HG02943 (cell line): Measurements from ENCODE around the gene KLHL42.
"Not testable (repeated sequence)": the region's sequence is repeated elsewhere in the genome, so short reads cannot be mapped to it uniquely, and the experiment has no call there.

Experiments
- ATAC-seq: cut with Tn5 transposase; IDR thresholded peaks from one replicate; pipeline ENCODE4 v1.9.1; 2021; ENCODE audit warnings: mild to moderate bottlenecking, low read depth, moderate library complexity; ENCODE audit not compliant: unreplicated experiment

Gene KLHL42, protein sequence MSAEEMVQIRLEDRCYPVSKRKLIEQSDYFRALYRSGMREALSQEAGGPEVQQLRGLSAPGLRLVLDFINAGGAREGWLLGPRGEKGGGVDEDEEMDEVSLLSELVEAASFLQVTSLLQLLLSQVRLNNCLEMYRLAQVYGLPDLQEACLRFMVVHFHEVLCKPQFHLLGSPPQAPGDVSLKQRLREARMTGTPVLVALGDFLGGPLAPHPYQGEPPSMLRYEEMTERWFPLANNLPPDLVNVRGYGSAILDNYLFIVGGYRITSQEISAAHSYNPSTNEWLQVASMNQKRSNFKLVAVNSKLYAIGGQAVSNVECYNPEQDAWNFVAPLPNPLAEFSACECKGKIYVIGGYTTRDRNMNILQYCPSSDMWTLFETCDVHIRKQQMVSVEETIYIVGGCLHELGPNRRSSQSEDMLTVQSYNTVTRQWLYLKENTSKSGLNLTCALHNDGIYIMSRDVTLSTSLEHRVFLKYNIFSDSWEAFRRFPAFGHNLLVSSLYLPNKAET

DNA sequence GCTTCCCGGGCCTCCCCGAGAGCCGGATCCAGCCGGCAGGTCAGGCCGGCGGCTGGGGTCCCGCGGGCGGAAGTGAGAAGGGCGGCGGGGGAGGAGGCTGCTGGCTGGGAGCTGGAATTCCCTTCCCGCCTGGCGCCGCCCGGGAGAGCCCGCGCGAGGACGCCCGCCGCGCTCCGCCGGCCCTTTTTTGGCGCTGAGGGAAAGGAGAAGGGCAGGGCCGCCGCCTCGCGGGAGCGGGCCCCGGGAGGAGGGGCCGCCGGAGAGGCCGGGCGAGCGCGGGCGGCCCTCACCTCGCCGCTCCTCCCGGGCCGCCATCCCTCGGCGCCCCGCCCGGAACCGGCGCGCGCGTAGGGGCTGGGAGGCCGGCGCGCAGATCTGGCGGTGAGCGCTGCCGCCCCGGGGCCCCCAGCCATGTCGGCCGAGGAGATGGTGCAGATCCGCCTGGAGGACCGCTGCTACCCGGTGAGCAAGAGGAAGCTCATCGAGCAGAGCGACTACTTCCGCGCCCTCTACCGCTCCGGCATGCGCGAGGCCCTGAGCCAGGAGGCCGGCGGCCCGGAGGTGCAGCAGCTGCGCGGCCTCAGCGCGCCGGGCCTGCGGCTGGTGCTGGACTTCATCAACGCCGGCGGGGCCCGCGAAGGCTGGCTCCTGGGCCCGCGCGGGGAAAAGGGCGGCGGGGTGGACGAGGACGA lies at the start of gene KLHL42, which contains the start of gene MANSC4:
TSS of gene KLHL42 (plus strand) at position 314 of the 692 bp plus-strand sequence. CDS start at position 412, 98 bp downstream.
TSS of gene MANSC4 (minus strand) at position 317 of the 692 bp plus-strand sequence. CDS start 8,960 bp downstream, outside the sequence.
- ATAC-seq = peak; percentile 79

DNA sequence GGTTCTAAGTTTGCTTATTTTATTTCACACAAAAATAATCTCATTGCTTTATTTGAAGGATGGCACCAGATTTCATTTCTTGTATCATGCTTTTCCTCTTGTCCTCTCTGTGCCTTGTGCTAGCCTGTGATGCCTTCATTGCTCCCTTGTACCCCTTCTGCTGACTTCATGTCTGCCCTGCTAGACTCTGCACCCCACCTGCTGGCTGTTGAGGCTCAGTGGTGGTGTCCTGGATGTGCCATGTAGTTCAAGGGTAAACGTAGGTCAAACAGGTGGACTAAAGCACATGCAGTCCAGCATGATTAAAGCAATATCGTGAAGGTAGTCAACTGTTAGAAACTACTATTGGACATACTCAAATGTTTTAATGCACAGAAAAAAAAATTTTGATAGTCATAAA lies 47.8 kb upstream of the KLHL42 start:
- ATAC-seq = no peak

DNA sequence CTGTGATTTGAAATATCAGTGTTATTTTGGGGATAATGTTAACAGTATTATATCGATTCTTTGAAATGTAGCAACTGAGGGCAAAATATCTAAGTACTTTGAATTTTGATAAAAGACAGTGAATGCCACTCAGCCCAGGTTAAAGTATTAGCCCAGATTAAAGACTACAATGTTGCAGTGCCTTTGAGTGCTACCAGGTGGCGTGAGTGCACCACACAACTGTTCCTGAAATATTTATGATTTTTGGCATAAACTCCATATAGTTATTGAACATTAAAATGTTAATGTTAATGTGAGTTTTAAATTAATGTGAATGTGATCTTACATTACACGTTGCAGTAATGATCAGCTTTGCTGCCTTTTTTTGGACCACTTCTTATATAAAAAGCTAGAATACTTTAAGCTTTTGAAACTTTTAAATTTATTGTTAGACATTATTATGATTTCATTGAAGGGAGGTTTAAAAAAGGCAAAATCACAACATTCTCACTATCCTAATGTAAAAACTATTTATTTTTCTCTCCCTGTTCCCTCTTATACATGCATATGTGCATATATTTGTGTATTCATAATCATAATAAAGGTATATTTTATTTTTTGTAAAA lies 46.9 kb upstream of the KLHL42 start:
- ATAC-seq = no peak

DNA sequence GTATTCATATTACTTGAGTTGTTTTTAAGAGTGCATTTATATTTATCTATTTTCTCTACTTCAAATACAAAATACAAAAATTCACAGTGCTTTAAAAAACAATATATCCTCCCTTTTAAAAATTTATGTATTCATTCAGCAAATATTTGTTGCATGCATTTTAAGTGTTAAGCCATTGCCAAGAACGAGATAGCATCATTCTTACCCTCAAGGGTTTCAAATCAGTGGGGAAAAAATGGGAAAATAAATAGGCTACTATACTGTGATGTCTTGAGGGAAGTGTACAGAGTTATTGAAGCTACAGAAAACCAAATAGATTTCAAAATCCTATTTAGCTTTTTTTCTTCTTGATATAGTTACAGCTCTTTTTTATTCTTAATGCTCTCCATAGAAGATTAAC lies 46.2 kb upstream of the KLHL42 start:
- no peak for ATAC-seq

DNA sequence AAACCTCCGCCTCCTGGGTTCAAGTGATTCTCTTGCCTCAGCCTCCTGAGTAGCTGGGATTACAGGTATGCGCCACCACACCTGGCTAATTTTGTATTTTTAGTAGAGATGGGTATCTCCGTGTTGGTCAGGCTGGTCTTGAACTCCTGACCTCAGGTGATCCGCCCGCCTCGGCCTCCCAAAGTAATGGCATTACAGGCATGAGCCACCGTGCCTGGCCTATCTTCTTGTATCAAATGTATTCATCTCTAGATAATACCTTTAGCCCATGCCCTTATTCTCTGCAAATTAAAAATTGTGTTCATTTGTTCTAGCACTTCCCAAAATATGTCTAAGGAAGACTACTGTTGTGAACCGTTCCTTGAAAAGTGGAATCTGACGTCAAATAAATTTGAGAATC lies 45.7 kb upstream of the KLHL42 start:
- ATAC-seq = not testable (repeated sequence)

DNA sequence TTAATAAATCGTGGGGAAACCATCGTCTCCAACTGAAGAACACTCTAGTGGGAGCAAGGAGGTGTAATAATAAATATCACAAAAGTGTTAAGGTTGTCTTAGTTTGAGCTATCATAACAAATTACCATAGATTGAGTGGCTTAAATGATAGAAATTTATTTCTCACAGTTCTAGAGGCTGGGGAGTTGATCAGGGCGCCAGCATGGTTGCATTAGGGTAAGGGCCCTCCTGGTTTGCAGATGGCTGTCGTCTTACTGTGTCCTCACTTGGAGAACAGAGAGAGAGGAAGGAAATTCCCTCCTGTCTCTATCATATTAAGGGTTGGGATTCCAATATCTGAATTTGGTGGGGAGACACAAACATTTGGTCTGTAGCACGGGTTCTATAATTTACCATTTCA lies 36.4 kb upstream of the KLHL42 start:
- ATAC-seq = no peak

DNA sequence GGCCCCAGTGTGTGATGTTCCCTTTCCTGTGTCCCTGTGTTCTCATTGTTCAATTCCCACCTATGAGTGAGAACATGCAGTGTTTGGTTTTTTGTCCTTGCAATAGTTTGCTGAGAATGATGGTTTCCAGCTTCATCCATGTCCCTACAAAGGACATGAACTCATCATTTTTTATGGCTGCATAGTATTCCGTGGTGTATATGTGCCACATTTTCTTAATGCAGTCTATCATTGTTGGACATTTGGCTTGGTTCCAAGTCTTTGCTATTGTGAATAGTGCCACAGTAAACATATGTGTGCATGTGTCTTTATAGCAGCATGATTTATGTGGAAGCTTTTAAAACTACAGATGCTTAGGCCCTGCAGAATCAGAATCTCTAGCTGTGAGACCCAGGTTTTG lies 34.3 kb upstream of the KLHL42 start:
- not testable (repeated sequence) for ATAC-seq

DNA sequence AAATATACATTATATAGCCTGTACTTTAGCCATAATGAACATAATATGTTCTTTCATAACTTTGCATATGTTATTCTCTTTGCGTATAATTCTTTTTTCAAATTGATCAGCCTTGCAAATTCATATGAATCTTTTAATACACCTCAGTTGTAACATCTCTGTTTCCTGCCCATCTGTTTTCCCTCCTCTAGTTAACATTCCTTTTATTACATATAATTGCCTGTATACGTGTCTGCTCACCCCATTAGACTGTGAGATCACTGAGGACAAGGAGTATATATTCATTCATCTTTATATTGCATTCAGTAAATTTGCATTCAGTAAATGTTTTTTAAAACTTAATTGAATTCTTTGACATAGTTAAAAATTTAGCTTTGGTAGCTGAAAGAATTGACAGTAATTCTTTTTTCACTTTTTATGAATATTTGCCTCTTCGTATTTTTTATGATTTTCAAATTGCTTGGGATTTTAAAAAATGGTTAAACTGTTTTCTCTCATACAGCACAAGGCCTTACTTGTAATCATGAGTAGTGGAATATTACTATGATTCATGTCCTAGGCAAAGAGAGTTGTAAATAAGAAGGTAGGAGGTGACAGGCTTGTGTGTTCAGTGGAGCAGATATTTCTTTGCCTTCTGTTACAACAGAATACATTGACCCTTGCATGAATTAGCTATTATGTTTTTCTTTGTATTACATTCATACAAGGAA lies 32.8 kb upstream of the KLHL42 start:
- no peak for ATAC-seq

DNA sequence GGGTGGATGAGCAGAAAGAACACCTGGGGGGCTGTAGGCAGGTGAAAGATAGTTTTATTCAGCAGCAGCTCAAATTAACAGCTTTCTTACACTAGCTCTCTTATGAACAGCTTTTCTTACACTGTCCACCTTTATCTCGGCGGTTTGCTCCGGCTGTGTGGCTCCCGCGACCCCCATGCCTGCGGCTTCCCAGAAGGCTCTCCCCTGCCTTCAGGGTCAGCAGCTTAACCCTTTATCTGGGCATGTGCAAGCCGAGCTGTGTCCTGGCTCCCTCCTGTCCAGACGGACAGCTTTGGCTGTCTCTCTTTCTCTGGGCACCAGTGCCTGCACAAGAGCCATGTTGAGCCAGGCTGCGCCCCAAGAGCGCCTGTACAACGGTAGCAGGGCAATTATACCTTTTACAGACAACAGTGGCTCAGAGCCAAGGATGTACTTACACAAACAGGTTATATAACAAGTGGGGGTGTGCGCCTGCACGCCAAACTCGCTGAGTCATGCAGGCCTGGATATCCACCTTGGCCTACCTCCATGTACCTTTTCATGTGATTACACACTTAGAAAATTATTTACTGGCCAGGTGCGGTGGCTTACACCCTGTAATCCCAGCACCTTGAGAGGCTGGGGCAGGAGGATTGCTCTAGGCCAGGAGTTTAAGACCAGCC lies 28.5 kb upstream of the KLHL42 start:
- ATAC-seq = no peak

DNA sequence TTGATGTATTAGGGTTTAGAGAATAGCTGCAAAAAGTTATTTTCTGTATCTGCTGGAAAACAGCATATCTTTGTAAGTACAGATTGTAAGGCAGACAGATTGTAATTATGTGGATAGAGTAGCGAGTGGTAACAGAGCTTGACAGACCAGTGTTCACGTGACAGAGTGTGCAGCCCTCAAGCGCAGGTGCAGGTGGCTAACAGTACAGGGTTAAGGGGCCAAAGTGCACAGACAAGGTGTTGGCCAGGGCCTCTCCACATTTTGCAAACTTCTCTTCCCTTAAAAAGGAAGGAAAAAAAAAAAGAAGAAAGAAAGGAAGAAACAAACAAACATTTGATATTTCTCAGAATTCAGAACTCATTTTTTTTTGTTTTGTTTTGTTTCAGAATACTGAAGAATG lies 25.2 kb upstream of the KLHL42 start:
- no peak for ATAC-seq

DNA sequence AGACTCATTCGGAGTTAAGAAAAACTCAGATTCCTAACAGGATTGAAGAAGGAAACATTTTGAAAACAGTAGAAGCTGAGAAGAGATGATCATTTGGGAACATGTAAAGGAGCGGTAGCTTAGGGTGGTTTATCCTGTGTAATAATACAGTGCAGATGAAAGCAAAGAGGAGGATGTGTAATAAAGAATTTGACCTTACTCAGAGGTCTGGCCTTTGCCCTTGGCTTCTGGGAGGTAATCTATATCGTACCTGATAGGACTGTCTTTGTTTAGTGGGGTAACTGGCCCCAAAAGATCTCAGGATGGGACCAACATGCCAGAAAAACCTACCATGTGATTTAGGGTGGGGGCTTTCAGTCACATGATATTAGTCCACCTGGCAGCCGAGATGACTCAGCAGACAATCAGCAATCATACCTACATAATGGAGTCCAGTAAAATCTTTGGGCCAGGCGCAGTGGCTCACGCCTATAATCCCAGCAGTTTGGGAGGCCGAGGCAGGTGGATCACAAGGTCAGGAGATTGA lies 23.3 kb upstream of the KLHL42 start:
- no peak for ATAC-seq

DNA sequence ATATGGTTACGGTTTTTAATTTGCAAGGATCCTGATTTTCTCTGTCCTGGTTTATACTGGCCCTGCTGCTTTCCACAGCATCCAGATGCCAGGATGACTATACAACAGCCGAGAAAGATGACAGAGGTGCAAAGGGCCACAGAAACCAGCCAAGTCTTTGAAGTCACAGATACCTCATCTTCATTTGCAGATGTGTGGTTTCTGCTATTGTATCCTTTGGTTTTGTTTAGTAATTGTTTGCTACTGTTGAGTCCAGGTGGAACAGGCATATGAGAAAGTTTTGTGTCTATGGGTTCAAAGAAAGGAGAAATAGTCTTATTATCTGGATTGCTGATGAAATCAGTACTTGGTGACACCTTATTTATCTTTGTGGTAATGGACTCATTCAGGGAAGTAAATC lies 17.3 kb upstream of the KLHL42 start:
- ATAC-seq = no peak

DNA sequence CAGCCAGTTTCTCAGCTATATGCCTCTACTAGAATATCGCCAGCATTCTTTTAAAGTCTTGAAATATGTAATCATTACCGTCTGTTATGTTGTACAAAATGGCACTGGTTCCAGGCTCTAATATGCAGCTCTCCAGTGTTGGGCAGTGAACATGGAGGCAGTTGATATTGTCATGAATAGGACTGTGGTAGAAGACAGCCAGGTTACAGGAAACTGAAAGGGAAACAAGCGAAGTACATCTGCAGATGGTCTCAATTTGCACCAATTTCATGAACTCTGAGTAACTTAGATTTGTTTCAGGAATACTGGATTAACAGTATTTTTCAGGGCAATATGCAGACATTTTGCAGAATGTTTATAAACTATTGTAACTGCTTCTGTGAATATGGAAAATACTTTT lies 13.4 kb upstream of the KLHL42 start:
- no peak for ATAC-seq

DNA sequence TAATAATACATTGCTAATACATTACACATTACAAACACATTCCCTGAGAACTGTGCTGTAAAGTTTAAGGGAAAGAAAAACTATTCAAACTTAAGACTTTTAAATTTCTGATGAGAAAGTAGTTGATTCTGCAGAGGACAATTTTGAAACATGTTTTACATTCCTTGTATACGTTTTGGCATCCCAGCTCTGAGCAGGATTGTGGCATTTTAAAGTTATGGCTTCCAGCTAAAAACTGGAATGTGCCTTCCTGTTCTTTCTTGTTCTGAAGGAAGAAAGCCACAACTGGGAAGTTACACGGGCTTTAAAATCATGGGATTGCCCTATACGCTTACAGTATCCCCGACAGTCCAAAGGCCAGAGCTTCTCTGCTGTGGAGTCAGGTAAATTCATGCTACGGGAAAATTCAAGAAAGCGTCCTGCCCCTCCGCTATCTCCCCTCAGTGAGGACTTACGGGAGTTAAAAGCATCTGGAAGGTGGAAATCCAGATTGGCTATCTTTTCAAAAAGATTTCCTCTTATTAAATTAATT lies 10.8 kb upstream of the KLHL42 start:
- no peak for ATAC-seq

DNA sequence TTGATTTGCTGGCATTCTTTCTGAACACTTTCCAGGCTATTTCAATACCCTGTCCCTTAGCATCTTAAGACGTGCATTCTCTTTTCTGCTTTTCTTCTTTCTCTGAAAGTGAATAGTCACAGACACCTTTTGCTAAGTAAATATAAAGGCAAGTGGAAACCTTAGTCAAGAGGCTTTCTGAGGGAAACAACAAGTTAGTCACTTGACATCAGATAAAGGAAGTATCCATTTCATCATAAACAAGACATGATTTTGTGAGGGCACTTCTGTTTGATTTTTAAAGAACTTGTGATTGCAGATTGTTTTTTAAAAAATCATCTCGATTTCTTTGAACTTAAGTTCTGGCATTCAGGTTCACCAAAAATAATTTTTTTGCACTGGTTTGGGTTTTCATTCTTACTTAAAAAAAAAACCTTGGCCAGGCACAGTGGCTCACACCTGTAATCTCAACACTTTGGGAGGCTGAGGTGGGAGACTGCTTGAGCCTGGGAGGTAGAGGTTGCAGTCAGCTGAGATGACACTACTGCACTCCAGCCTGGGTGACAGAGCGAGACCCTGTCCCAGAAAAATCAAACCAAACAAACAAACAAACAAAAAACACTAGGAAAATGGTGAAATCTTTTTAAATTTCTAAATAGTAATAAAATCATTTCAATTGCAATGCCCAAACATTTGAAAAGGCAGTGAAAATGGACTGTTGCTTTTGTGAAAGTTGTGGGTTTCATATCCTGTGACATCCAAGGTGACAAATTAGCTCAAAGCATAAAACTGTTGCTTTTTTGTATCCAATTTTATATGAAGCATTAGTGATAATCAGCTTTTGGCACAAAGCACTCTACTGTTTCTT lies 8.3 kb upstream of the KLHL42 start:
- no peak for ATAC-seq

DNA sequence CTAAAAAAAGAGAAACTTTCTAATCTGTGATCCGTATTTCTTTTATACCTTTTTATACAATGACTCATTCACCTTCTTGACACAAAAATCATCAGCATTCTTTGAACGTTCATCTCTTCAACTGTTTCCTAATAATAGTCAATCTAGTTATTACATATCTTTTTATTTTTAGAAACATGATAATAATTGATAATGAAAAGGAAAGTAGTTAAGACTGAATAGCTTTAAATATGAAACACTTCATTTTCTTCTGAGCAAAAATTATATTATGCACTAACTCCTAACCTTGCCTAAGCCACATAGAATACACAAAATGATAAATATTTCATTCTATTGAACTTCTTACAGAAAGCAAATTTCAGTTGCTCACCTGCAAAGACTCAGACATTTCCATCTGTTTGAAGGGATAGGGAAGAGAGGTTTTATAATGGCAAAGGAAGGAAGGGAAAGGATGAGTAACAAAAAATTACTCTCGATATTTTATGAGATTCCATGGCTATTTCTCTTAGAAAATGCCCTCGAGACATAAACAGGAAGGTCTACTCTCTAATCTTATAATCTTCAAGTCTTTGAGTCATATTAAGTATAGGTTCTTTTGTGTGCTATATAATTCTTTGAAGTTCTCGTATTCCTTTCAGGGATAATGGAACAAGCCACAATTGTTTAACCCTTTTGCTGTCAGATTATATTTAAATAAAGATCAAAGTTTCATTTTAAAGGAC lies 7.5 kb upstream of the KLHL42 start:
- no peak for ATAC-seq

DNA sequence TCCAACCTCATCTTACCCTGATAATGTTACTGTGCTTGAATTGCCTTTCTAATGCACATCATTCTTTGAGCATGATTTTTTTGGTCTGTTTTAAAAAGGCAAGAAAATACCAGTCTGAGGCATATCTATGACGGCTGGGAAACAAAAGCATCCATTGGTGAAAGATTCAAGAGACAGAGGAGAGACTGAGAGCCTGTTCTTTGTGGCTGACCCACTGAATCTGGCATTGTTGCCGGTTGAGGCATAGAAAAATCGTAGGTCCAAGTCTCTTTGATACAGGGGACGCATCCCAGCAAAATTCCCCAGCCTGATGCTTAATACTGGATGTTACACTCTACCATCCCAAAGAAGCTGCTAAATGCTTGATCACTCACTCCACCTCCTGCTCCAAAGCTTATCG lies 2.9 kb upstream of the KLHL42 start:
- ATAC-seq = no peak

DNA sequence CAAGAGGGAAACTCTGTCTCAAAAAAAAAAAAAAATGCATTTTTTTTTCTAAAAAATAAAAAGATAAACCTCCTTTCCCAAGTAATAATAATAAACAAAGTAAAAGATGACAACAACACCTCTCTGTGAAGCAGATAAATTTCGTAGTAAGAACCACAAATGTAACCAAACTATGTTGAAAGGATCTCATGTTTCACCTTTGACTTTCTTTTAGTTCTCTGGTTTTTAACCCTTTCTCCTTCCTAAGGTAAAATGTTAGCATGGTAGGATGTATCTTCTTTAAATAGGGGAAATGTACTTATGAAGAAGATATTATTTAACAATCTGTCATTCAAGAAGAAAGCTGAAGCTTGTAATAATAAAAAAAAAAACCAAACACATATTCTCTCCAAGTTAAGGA lies 1.8 kb upstream of the KLHL42 start:
- no peak for ATAC-seq
